Right renal pelvis (tissue), 4 donors: Measurements from ENCODE around the gene DMC1. TPM values are rescaled to one million over a fixed set of nuclear protein-coding genes. Genes with fewer than 3 reads are reported as not detected.

Source experiments
- DNase-seq, 4 donors: peaks; one replicate each; pipeline ENCODE4 v3.0.0-alpha.2; 2013; ENCODE audit warnings: low read depth in 4 of 4, low spot score in 3 of 4, missing footprints in 1 of 4
- polyA plus RNA-seq, 4 donors: library from polyadenylated mRNA; unstranded; fragments of 120-200 nt; gene quantifications; one replicate each; pipeline ENCODE4 v1.2.1, GENCODE V29; 2013; ENCODE audit not compliant: insufficient read length in 4 of 4

DMC1 gene
- polyA plus RNA-seq, 4 donors, result 4.1 to 5.3 (median 5.0) TPM

GRCh38 chr22:38567531-38568285, 2.3 kb downstream of the DMC1 start:
- no peak for DNase-seq

GRCh38 chr22:38566726-38567504, 3.1 kb downstream of the DMC1 start:
- DNase-seq, result no peak

GRCh38 chr22:38565441-38565840, 4.5 kb downstream of the DMC1 start:
- DNase-seq, result no peak

DNA sequence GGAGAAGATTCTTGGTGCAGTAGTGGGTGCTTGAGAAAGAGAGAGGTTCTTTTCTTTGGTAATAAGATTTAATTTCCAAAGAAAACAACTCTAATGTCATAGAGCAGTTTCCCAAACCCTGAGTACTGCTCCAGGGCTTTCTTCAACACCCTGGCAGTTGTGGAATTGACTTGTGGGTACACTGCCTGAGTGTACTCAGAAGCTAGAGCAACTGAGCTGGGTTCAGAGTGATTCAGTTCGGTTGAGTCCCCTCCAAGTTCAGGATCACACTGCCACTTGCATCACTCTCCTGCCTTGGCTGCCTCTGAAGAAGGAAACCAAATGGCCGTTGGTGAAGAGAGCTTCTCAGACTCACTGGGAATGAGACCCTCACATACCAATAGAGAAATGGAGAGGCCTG, 5.3 kb downstream of the DMC1 start:
- DNase-seq, result no peak

GRCh38 chr22:38554281-38554680, 15.7 kb downstream of the DMC1 start:
- no peak for DNase-seq

DNA sequence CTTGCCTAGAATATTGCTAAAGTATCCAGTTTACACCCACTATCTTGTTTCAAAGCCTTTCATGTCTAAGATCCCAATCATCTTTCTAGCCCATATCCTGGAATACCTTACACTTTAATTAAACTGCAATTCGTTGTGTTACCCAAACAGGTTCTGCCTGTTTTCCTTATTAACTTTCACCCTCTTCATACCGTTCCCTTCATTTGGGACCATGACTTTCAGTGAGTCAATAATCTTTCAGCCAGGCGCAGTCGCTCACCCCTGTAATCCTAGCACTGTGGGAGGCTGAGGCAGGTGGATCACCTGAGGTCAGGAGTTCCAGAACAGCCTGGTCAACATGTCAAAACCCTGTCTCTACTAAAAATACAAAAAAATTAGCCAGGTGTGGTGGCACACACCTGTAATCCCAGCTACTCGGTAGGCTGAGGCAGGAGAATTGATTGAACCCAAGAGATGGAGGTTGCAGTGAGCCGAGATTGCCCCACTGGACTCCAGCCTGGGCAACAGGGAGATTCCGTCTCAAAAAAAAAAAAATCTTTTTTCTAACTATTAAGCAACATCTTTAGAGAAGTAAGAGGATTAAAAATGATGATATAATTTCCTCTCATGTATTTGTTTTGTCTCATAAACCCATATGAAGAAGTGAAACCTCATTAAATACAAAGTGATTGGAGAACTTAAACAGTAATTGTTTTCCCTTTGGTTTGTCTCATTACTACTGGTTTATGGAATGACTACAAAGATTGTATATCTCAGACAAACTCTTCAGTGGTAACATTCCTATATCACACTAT, 20.7 kb downstream of the DMC1 start:
- peak in 1 of 4 donors; percentile 18 for DNase-seq

GRCh38 chr22:38540701-38541100, 29.3 kb downstream of the DMC1 start:
- peak in 1 of 4 donors; percentile 2 for DNase-seq

- DNase-seq, result no peak
Measured at GRCh38 chr22:38531251-38531938, 38.6 kb downstream of the DMC1 start.

DNA sequence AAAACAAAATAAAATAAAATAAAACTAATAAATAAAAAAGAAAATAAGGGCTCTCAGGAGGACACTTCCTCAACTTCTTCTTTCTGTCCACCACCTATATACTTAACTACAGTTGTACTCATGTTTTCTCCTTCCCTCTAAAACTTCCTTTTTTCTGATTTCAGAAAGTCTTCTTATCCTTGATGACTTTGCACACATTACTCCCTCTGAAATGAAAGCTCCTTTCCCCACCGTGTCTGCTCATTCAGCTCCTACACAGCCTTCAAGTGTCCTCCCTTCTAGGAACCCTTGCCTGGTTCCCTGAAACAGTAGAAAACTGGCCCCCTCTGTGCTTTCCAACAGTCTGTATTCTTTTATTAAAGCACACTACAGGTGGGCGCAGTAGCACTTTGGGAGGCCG, 45.6 kb downstream of the DMC1 start:
- no peak for DNase-seq

DNA sequence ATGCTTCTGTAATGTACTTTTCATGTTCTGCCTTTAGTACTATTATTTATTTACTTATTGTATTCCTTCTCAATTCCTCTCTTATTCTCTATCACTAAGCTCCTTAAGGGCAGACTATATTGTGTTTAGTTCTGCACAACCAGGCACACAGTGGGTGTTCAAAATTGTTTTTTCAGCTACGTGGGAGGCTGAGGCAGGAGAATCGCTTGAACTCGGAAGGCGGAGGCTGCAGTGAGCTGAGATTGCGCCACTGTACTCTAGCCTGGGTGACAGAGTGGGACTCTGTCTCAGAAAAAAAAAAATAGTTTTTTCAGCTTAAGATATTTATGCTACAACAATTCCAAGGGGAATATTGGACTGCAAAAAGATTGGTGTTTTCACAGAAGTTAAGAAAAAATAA, 46.5 kb downstream of the DMC1 start:
- no peak for DNase-seq

GRCh38 chr22:38523029-38523428, 47.0 kb downstream of the DMC1 start:
- no peak for DNase-seq

- no peak for DNase-seq
Measured at GRCh38 chr22:38519453-38520250, 50.3 kb downstream of the DMC1 start.

GRCh38 chr22:38518620-38519019, 51.4 kb downstream of the DMC1 start:
- DNase-seq, result no peak

DNA sequence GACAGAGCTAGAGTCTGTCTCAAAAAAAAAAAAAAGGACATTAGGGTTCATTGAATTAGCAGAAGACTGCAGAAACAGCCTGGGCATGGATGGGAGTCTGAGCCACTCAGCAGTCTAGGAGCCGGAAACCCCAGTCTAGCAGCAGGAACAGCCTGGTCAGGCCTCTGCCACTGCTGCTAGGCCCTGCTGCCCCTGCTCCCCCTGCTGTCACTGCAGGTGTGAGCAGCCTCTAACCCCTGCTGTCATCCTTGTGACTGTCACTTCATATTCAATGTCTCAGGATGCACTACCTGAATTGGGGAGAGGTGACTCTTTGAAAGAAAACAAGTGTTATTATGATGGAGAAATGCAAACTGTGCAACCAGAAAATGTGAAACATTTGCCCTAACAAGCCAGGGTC, 56.9 kb downstream of the DMC1 start:
- no peak for DNase-seq

DNA sequence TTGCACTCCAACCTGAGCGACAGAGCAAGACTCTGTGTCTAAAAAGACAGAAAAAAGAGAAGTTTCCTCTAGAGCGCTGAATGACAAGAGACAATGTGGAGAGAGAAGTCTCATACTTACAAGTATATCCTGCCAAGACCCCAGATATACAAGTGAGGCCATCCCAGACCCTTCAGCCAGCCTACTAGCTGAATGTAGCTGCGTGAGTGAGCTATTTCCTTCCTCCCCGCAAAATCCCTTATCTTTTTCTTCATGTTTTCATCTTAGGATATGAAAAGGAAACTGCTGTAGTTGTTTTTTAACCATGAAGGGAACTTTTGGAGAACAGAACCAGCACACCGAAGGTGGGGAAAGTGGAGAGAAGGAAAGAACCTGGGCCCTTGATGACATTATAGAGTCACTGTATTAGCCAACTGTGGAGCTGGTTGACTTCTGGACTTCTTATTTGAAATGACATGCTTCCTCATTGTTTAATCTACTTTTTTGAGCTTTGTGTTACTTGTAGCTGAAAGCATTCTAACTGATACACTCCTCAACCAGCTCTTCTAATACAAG, 59.5 kb downstream of the DMC1 start:
- DNase-seq, result no peak

DNA sequence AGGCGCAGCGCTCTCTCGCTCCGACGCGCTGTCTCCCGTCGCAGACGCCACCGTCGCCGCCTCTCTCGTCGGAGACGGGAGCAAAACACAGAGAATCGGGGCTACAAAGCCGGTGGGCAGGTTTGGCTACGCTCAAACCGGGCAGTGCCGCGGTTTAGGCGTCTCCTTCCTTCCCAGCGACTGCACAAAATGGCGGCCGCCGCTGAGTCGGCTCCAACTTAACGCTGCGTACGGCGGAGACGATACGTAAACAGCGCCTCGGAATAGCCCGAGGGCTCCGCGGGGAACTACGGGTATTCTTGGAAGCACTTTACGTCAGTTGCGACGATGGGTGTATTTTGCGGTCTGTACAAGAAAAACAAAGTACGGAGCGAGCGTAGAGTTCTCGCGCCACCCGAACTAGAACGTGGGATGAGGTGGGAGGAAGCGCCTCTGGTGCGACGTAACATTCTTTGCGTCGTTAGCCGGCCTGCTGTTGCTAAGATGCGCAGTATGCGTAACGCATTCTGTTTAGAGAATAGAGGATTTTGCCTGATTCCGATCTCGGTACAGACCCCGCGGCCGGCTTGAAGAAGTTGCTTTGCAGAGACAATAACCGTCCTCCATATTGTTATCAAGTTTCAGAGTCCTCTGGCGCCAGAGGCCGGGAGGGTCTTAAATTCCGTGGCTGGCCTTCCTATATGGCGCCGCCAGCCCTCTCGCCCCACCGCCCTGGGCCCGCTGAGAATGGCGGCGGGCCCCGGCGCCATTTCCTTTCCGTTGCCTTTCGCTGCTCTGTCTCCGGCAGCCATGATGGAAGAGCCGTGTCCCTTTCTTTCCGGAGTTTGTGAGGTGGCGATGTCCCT, 63.6 kb downstream of the DMC1 start, which contains the start of gene DDX17:
Gene DDX17 (minus strand): TSS at position 194 of the 845 bp plus-strand sequence.
- DNase-seq, result peak; percentile 97 to 100 (median 98)

DNA sequence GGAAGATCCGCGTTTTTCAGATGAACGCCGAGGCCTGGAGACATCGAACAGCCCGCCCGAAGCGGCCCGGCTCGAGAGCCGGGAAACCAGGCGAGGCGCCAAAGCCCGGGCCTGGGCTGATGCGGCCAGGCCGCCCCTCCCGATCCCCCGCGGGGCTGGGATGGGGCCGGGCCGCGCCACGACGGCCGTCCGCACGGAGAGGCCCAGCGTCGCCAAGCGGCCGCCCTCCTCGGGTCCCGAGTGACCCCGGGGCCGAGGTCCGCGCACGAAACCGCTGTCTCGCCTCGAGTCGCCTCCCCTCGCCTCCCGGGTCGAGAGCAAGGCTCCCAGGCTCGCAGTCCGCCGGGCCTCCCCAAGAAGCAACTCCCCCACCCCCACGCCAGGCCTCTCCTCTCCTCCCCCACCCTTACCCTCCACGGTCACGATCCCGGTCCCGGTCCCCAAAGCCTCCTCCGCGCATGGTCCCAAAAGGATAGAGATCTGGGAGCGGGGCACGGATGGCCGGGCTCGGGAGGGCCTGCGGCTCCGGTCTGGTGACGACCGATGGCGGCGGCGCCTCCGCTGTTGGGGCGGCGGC, 64.4 kb downstream of the DMC1 start:
- DNase-seq, result peak in 3 of 4 donors; percentile 31 to 50 (median 47)
